ENCODE measurements around the gene ERC2. TPM values are rescaled to one million over a fixed set of nuclear protein-coding genes. Genes with fewer than 3 reads are reported as not detected.

Gene ERC2
- total RNA-seq, 3 donors from 2014 or later, result 0.16 TPM; not detected in 2

GRCh38 chr3:55524565-55525244 is 943.6 kb downstream of the ERC2 start:
- no peaks in the 10 kb centered on the region for H3K9me3 Mint-ChIP-seq
- no peaks in the 10 kb centered on the region for H3K36me3 Mint-ChIP-seq (ENCODE audit: insufficient read depth)
- ATAC-seq (no peak), DNase-seq (no peak)
- no peaks in the 10 kb centered on the region for H3K4me1 Mint-ChIP-seq (ENCODE audit: low read depth)
- peaks cover 2% of the 10 kb centered on the region for H3K27me3 Mint-ChIP-seq (ENCODE audit: low read depth)
- H3K4me3 Mint-ChIP-seq, result no peak overlapping the region

- no peak overlapping the region for H3K4me3 Mint-ChIP-seq
- ATAC-seq, result no peak
- no peaks in the 10 kb centered on the region for H3K4me1 Mint-ChIP-seq (ENCODE audit: low read depth)
These were observed 944.8 kb downstream of the ERC2 start for GRCh38 chr3:55523471-55523870.

GRCh38 chr3:55521738-55522421 is 946.4 kb downstream of the ERC2 start:
- ATAC-seq (no peak), DNase-seq (no peak)
- H3K9me3 Mint-ChIP-seq, result no peaks in the 10 kb centered on the region
- no peak overlapping the region for H3K4me3 Mint-ChIP-seq
- H3K4me1 Mint-ChIP-seq (ENCODE audit: low read depth), result no peaks in the 10 kb centered on the region
- peaks cover 2% of the 10 kb centered on the region for H3K27me3 Mint-ChIP-seq (ENCODE audit: low read depth)
- H3K36me3 Mint-ChIP-seq (ENCODE audit: insufficient read depth), result no peaks in the 10 kb centered on the region

More at GRCh38 chr3:55523471-55523870, 944.8 kb downstream of the ERC2 start:
- DNase-seq, result no peak
- H3K9me3 Mint-ChIP-seq, result no peaks in the 10 kb centered on the region
- H3K36me3 Mint-ChIP-seq (ENCODE audit: insufficient read depth), result no peaks in the 10 kb centered on the region
- peaks cover 2% of the 10 kb centered on the region for H3K27me3 Mint-ChIP-seq (ENCODE audit: low read depth)

DNA sequence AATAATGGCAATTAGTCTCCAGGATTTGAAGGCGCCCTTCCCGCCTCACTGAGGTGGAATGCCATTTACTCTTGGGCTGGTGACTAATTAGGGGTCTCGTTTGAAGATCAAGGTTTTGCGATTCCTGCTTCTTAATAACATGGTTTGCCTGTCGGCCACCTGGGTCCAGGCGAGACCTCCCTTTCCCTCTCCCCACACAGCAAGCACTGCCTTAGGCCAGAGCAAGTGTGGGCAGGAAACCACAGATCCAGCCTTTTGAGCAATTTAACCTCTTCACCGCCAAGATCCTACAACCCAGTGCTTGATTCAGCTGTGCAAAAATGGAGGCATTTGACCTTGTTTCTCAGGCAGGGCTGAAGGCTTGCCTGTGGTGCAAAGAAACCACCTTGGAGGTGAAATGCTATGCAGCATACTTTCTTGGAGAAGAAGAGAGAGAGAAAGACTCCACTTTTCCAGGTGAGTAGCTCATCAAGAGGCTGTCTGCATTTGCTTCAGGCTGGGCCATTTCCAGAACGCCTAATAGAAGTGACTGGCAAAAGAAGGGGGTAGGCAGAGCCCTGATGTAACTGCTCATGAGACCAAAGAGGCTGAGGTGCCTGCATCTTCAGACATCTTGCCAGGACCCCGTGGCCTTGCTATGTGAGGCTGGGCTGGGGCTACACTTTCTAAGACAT is 947.1 kb downstream of the ERC2 start:
- Mint-ChIP-seq H3K36me3 (ENCODE audit: insufficient read depth) (no peaks in the 10 kb centered on the region), H3K4me1 (ENCODE audit: low read depth) (no peaks in the 10 kb centered on the region), H3K27me3 (ENCODE audit: low read depth) (peaks cover 2% of the 10 kb centered on the region), H3K9me3 (no peaks in the 10 kb centered on the region), H3K4me3 (no peak overlapping the region)
- ATAC-seq (no peak), DNase-seq (no peak)

DNA sequence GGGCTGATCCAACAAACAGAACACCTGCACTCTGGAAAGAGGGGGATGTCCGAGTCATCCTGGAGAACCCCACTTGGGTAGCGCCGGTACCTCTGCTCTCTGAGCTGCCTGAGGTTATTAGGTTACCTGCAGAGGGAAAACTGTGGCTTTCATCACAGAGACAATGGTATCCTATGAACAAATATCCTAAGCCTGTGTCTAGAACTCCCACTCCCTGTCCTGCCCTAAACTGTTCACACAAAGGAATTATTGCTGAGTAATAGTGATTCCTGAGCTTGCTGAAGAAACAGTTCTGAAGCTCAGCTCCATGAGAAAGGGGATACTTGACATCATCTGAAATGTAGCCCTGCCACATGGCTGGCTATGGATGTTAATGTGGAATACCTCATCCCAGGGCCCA is 949.2 kb downstream of the ERC2 start:
- Mint-ChIP-seq H3K36me3 (ENCODE audit: insufficient read depth) (no peaks in the 10 kb centered on the region), H3K4me3 (no peak overlapping the region), H3K9me3 (no peaks in the 10 kb centered on the region), H3K4me1 (ENCODE audit: low read depth) (no peaks in the 10 kb centered on the region), H3K27me3 (ENCODE audit: low read depth) (peaks cover 2% of the 10 kb centered on the region)
- ATAC-seq (no peak), DNase-seq (no peak)

- no peak overlapping the region for H3K4me3 Mint-ChIP-seq
These were observed 949.8 kb downstream of the ERC2 start for GRCh38 chr3:55518451-55518850.

GRCh38 chr3:55516392-55517030 is 951.8 kb downstream of the ERC2 start:
- DNase-seq (no peak), ATAC-seq (no peak)
- H3K9me3 Mint-ChIP-seq, result no peaks in the 10 kb centered on the region
- no peak overlapping the region for H3K4me3 Mint-ChIP-seq
- no peaks in the 10 kb centered on the region for H3K4me1 Mint-ChIP-seq (ENCODE audit: low read depth)
- no peaks in the 10 kb centered on the region for H3K36me3 Mint-ChIP-seq (ENCODE audit: insufficient read depth)
- H3K27me3 Mint-ChIP-seq (ENCODE audit: low read depth), result peaks cover 2% of the 10 kb centered on the region

More at GRCh38 chr3:55518451-55518850, 949.8 kb downstream of the ERC2 start:
- DNase-seq (no peak), ATAC-seq (no peak)
- Mint-ChIP-seq H3K36me3 (ENCODE audit: insufficient read depth) (no peaks in the 10 kb centered on the region), H3K9me3 (no peaks in the 10 kb centered on the region), H3K27me3 (ENCODE audit: low read depth) (peaks cover 2% of the 10 kb centered on the region), H3K4me1 (ENCODE audit: low read depth) (no peaks in the 10 kb centered on the region)

GRCh38 chr3:55515550-55516246 is 952.6 kb downstream of the ERC2 start:
- Mint-ChIP-seq H3K27me3 (ENCODE audit: low read depth) (peaks cover 2% of the 10 kb centered on the region), H3K36me3 (ENCODE audit: insufficient read depth) (no peaks in the 10 kb centered on the region), H3K4me3 (no peak overlapping the region), H3K4me1 (ENCODE audit: low read depth) (no peaks in the 10 kb centered on the region), H3K9me3 (no peaks in the 10 kb centered on the region)
- ATAC-seq, result no peak
- no peak for DNase-seq

DNA sequence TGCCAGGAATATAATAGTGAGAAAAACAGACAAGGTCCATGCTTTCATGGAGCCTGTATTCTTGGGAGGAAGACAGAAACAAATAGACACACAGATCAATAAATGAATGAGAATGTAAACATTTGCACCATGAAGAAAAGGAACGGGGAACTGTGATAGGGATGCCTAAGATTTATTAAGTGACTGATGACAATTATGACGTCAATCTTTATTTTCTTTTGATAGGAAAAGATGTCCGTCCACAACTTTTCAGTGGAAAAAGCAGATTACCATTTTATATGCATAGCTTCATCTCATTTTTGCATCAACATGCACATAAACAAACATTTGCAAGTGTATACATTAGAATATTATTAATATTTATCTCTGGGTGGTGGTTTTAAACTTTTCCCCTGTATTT is 953.3 kb downstream of the ERC2 start:
- DNase-seq (no peak), ATAC-seq (no peak)
- no peaks in the 10 kb centered on the region for H3K4me1 Mint-ChIP-seq (ENCODE audit: low read depth)
- no peaks in the 10 kb centered on the region for H3K36me3 Mint-ChIP-seq (ENCODE audit: insufficient read depth)
- no peak overlapping the region for H3K4me3 Mint-ChIP-seq
- H3K9me3 Mint-ChIP-seq, result no peaks in the 10 kb centered on the region
- H3K27me3 Mint-ChIP-seq (ENCODE audit: low read depth), result peaks cover 2% of the 10 kb centered on the region

DNA sequence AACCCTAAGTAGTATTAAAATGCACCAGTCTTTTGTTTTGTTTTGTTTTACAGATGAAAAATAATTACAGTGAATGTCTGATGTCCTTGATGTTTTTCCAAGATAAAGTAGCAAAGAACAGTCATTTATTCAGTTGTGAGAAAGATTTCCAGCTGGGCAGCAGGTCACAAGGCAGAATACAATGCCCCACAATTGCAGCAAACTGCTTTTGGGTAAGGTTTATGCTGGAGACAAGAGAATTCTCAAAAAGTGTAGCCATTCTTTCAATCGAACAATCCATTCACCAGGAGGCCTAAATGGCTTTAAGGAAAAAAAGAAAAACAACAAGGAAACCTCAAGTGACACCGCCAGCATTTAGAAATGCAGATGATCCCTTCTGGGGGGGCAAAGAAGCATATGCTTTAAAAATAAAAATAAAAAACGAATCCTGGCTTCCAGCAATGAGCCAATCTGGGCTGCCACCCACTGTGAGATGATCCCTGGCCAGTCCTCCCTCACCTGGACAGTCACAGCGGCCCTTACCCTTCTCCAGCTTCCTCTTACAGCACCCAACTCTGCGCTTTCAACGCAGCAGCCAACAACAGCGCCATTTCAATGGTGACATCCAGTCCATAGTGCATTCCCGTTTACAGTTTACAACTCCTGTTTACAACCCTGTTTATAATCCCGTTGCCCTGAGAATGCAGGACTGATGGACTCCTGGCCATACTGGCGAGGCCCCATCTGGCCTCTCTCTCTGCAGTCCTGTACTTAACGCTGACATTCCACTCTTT is 955.5 kb downstream of the ERC2 start:
- H3K27me3 Mint-ChIP-seq (ENCODE audit: low read depth), result peaks cover 2% of the 10 kb centered on the region
- no peak overlapping the region for H3K4me3 Mint-ChIP-seq
- H3K9me3 Mint-ChIP-seq, result no peaks in the 10 kb centered on the region
- no peaks in the 10 kb centered on the region for H3K36me3 Mint-ChIP-seq (ENCODE audit: insufficient read depth)
- DNase-seq (no peak), ATAC-seq (no peak)
- H3K4me1 Mint-ChIP-seq (ENCODE audit: low read depth), result no peaks in the 10 kb centered on the region

GRCh38 chr3:55511895-55512570 is 956.2 kb downstream of the ERC2 start:
- no peaks in the 10 kb centered on the region for H3K4me1 Mint-ChIP-seq (ENCODE audit: low read depth)
- H3K4me3 Mint-ChIP-seq, result no peak overlapping the region
- H3K9me3 Mint-ChIP-seq, result no peaks in the 10 kb centered on the region
- H3K36me3 Mint-ChIP-seq (ENCODE audit: insufficient read depth), result no peaks in the 10 kb centered on the region
- DNase-seq (no peak), ATAC-seq (no peak)
- H3K27me3 Mint-ChIP-seq (ENCODE audit: low read depth), result peaks cover 2% of the 10 kb centered on the region

DNA sequence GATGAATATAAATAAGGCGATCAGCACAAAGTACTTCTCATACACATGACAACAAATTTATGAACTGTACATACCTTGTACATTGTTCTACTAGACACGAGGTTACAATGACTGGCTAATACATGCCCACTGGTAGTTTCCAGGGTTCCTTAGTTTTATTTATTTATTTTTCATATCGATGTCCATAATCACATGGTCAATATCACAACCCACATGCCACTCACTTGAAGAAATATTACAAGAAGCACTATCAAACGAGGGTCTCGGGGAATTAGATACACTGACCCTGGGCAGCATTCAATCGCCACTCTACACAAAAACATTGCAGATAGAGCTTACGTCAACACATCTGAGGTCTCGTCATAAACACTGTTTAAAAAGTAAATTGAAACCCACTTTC is 959.9 kb downstream of the ERC2 start:
- no peak for DNase-seq
- Mint-ChIP-seq H3K4me1 (ENCODE audit: low read depth) (no peaks in the 10 kb centered on the region), H3K36me3 (ENCODE audit: insufficient read depth) (no peaks in the 10 kb centered on the region), H3K4me3 (no peak overlapping the region), H3K9me3 (no peaks in the 10 kb centered on the region), H3K27me3 (ENCODE audit: low read depth) (no peaks in the 10 kb centered on the region)
- ATAC-seq, result no peak

DNA sequence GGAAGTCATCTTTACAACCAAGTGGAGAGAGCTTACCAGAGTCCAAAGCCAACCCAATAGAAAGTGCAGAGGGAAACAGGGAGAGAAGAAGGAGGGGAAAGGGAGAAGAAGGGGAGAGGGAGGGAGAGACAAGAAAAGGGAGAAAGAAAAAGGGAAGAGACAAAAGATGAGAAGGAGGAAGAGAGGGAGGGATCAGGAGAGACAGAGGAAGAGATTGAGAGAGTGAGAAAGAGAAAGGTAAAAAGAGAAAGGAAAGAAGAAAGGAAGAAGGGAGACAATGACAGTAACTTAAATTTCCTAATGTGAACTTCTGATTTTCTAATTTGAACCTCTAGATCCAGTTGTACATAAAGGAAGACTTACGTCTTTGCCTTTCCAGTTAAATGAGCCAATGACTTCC is 960.5 kb downstream of the ERC2 start:
- no peak for DNase-seq
- ATAC-seq, result no peak
- Mint-ChIP-seq H3K4me1 (ENCODE audit: low read depth) (no peaks in the 10 kb centered on the region), H3K27me3 (ENCODE audit: low read depth) (no peaks in the 10 kb centered on the region), H3K4me3 (no peak overlapping the region), H3K36me3 (ENCODE audit: insufficient read depth) (no peaks in the 10 kb centered on the region), H3K9me3 (no peaks in the 10 kb centered on the region)
